HepG2 (cell line): ENCODE results near the gene RTEL1. TPM values are rescaled to one million over a fixed set of nuclear protein-coding genes. Genes with fewer than 3 reads are reported as not detected.

Source experiments
- ARID5B ChIP-seq: IDR thresholded peaks from 2 replicates; pipeline ENCODE4 v1.4.0; 2020; ENCODE audit warnings: mild to moderate bottlenecking, missing genetic modification reagents
- ARNTL ChIP-seq: sonication (generic); formaldehyde crosslinking; IDR thresholded peaks from 2 replicates; pipeline ENCODE4 v1.4.0; 2020; ENCODE audit warnings: mild to moderate bottlenecking, missing genetic modification reagents
- ATAD3A ChIP-seq: sonication (generic); formaldehyde crosslinking; IDR thresholded peaks from 2 replicates; pipeline ENCODE4 v1.4.0; 2020; ENCODE audit warnings: missing genetic modification reagents
- CHD2 ChIP-seq: IDR thresholded peaks from 2 replicates; pipeline ENCODE4 v1.6.1; 2011; ENCODE audit warnings: low read depth, low read length, improper control_type of control experiment
- ELF3 ChIP-seq: IDR thresholded peaks from 2 replicates; pipeline ENCODE4 v1.6.1; 2016; ENCODE audit warnings: missing genetic modification reagents, missing compliant biosample characterization
- IRF2 ChIP-seq: IDR thresholded peaks from 2 replicates; pipeline ENCODE4 v1.6.1; 2018; ENCODE audit warnings: missing genetic modification reagents, missing compliant biosample characterization
- KDM1A ChIP-seq: IDR thresholded peaks from 2 replicates; pipeline ENCODE4 v1.6.1; 2016; ENCODE audit warnings: missing compliant biosample characterization
- KLF12 ChIP-seq: sonication (generic); formaldehyde crosslinking; IDR thresholded peaks from 2 replicates; pipeline ENCODE4 v1.4.0; 2020; ENCODE audit warnings: missing genetic modification reagents, borderline replicate concordance
- MTF2 ChIP-seq: sonication (generic); formaldehyde crosslinking; IDR thresholded peaks from 2 replicates; pipeline ENCODE4 v1.5.0; 2020; ENCODE audit warnings: missing genetic modification reagents, borderline replicate concordance
- RAD21 ChIP-seq: fragments of 450-650 bp; formaldehyde crosslinking; IDR thresholded peaks from 2 replicates; pipeline ENCODE4 v1.5.0; 2020; ENCODE audit warnings: mild to moderate bottlenecking
- SMYD3 ChIP-seq: sonication (generic); formaldehyde crosslinking; IDR thresholded peaks from 2 replicates; pipeline ENCODE4 v1.8.1; 2023; ENCODE audit warnings: mild to moderate bottlenecking, missing genetic modification reagents
- STAG1 ChIP-seq: sonication (generic); formaldehyde crosslinking; IDR thresholded peaks from 2 replicates; pipeline ENCODE4 v1.4.0; 2020; ENCODE audit warnings: missing genetic modification reagents
- UBTF ChIP-seq: sonication (generic); formaldehyde crosslinking; IDR thresholded peaks from 2 replicates; pipeline ENCODE4 v1.4.0; 2020; ENCODE audit warnings: mild to moderate bottlenecking, missing genetic modification reagents
- YEATS4 ChIP-seq: sonication (generic); formaldehyde crosslinking; IDR thresholded peaks from 2 replicates; pipeline ENCODE4 v1.4.0; 2020; ENCODE audit warnings: missing genetic modification reagents, borderline replicate concordance
- ZMAT3 ChIP-seq: sonication (generic); formaldehyde crosslinking; conservative IDR thresholded peaks from 2 replicates; pipeline ENCODE4 v1.7.0; 2021; ENCODE audit warnings: missing genetic modification reagents
- ZNF12 ChIP-seq: sonication (generic); formaldehyde crosslinking; IDR thresholded peaks from 2 replicates; pipeline ENCODE4 v1.5.0; 2020; ENCODE audit warnings: missing genetic modification reagents
- ZNF281 ChIP-seq: sonication (generic); formaldehyde crosslinking; IDR thresholded peaks from 2 replicates; pipeline ENCODE4 v1.4.0; 2020; ENCODE audit warnings: missing genetic modification reagents, borderline replicate concordance
- ZNF296 ChIP-seq: sonication (generic); formaldehyde crosslinking; conservative IDR thresholded peaks from 2 replicates; pipeline ENCODE4 v1.5.0; 2020; ENCODE audit warnings: mild to moderate bottlenecking, missing genetic modification reagents
- ZNF383 ChIP-seq: sonication (generic); formaldehyde crosslinking; IDR thresholded peaks from 2 replicates; pipeline ENCODE4 v1.4.0; 2020; ENCODE audit warnings: missing genetic modification reagents, mild to moderate bottlenecking, borderline replicate concordance
- ZNF44 ChIP-seq: sonication (generic); formaldehyde crosslinking; IDR thresholded peaks from 2 replicates; pipeline ENCODE4 v1.5.1; 2020; ENCODE audit warnings: mild to moderate bottlenecking, missing genetic modification reagents
- ZNF772 ChIP-seq: sonication (generic); formaldehyde crosslinking; IDR thresholded peaks from 2 replicates; pipeline ENCODE4 v1.5.0; 2020; ENCODE audit warnings: mild to moderate bottlenecking, missing genetic modification reagents
- ZSCAN22 ChIP-seq: sonication (generic); formaldehyde crosslinking; IDR thresholded peaks from 2 replicates; pipeline ENCODE4 v1.4.0; 2020; ENCODE audit warnings: mild to moderate bottlenecking, missing genetic modification reagents
- polyA plus RNA-seq, 8 experiments: library from polyadenylated mRNA; depleted of rRNA in 3 of 8; stranded (reverse) in 7 of 8; unstranded in 1 of 8; fragments of >200 nt; fragmentation: Illumina TruSeq in 4 of 8; extraction: Trizol in 4 of 8; gene quantifications; 2 replicates each; pipeline versions ENCODE4 v1.2.1 to v1.2.3, GENCODE V29; 2011 to 2016; ENCODE audit warnings: low read depth in 4 of 8, missing spikeins in 1 of 8, mixed read lengths in 1 of 8; ENCODE audit not compliant: insufficient read depth in 1 of 8
- total RNA-seq, 5 experiments: library from RNA; depleted of rRNA; stranded (reverse); fragments of >200 nt; fragmentation: Illumina TruSeq; extraction: Trizol; gene quantifications; 2 replicates each; pipeline ENCODE4 v1.2.3, GENCODE V29; 2016; ENCODE audit warnings: low read depth in 1 of 5

The RTEL1 gene
- total and polyA plus RNA-seq, 2 of the 13 experiments (the other 11 are each of a cell fraction or from before 2014, with no cell fraction given) = 21.8 to 36.4 TPM

- peak; percentile 28; the same call in 1 of the 2 replicates for TF ChIP-seq ZNF281 (CRISPR knock-in tag)
- TF ChIP-seq YEATS4 (CRISPR knock-in tag) = no peak
- TF ChIP-seq ARID5B (CRISPR knock-in tag) = peak; percentile 50
- peak; percentile 82; the same call in 1 of the 2 replicates for TF ChIP-seq ZNF296
- TF ChIP-seq ZNF383 (CRISPR knock-in tag) = peak; percentile 26; the same call in 1 of the 2 replicates
- no peak for TF ChIP-seq ZSCAN22 (CRISPR knock-in tag)
- TF ChIP-seq KLF12 (CRISPR knock-in tag) = peak; percentile 89; the same call in 1 of the 2 replicates
- TF ChIP-seq IRF2 (CRISPR knock-in tag) = peak; percentile 85
- TF ChIP-seq STAG1 (CRISPR knock-in tag) = peak; percentile 98
- TF ChIP-seq UBTF = peak; percentile 22; the same call in 1 of the 2 replicates
- TF ChIP-seq CHD2 = 0 out of 2 replicates have a peak, but pooled peaks have one; percentile 24
- TF ChIP-seq SMYD3 (CRISPR knock-in tag) = no peak
- TF ChIP-seq ATAD3A = no peak
- TF ChIP-seq ZNF772 = peak; percentile 21
- TF ChIP-seq ZNF44 = no peak
- 0 out of 2 replicates have a peak, but pooled peaks have one; percentile 6 for TF ChIP-seq KDM1A (CRISPR knock-in tag)
- TF ChIP-seq RAD21 (CRISPR knock-in tag) = peak; percentile 99
- peak; percentile 72; the same call in 1 of the 2 replicates for TF ChIP-seq ELF3 (CRISPR knock-in tag)
- TF ChIP-seq ARNTL (CRISPR knock-in tag) = peak; percentile 53; the same call in 1 of the 2 replicates
- TF ChIP-seq ZMAT3 (CRISPR knock-in tag) = no peak; the same call in 1 of the 2 replicates
- no peak for TF ChIP-seq MTF2 (CRISPR knock-in tag)
- TF ChIP-seq ZNF12 (CRISPR knock-in tag) = peak; percentile 26; the same call in 1 of the 2 replicates
Measured at GRCh38 chr20:63706852-63707557, 48.9 kb downstream of the RTEL1 start (continued).
